Activated CD4-positive, alpha-beta T cell treated with anti-CD3 and anti-CD28 coated beads for 36 hours (primary cell): ENCODE measurements around the gene ZDHHC18. TPM values are rescaled to one million over a fixed set of nuclear protein-coding genes. Genes with fewer than 3 reads are reported as not detected.
"Not testable (repeated sequence)": the region's sequence is repeated elsewhere in the genome, so short reads cannot be mapped to it uniquely, and the experiment has no call there.

Experiments used
- ATAC-seq: fragments of 200-7000 bp; cut with Tn5 transposase; one replicate; pipeline ENCODE4 v1.10.0; 2021; ENCODE audit warnings: mild to moderate bottlenecking, moderate library complexity
- CTCF ChIA-PET: fragments of 350-600 bp; sonication (Branson Sonifier 250); formaldehyde crosslinking; loops from one replicate; lab custom pipeline; 2021; ENCODE audit warnings: antibody characterized with exemption; lab: Charles Lee
- POLR2A ChIA-PET: fragments of 350-600 bp; sonication (Branson Sonifier 250); formaldehyde crosslinking; loops from one replicate; lab custom pipeline; 2021; ENCODE audit warnings: antibody characterized with exemption, inconsistent platforms; lab: Charles Lee
- DNase-seq: peaks from one replicate; pipeline ENCODE4 v3.0.0-alpha.2; 2020
- H3K27ac Mint-ChIP-seq: one replicate; pipeline ENCODE4 v1.8.0; 2021; ENCODE audit warnings: mixed read lengths
- H3K27me3 Mint-ChIP-seq: one replicate; pipeline ENCODE4 v1.8.0; 2021; ENCODE audit warnings: mixed read lengths
- H3K36me3 Mint-ChIP-seq: one replicate; pipeline ENCODE4 v1.8.0; 2021; ENCODE audit warnings: low read depth, mixed read lengths
- H3K4me1 Mint-ChIP-seq: one replicate; pipeline ENCODE4 v1.8.0; 2021; ENCODE audit warnings: mixed read lengths
- H3K4me3 Mint-ChIP-seq: one replicate; pipeline ENCODE4 v1.8.0; 2021; ENCODE audit warnings: mild to moderate bottlenecking, moderate library complexity, mixed read lengths
- H3K9me3 Mint-ChIP-seq: one replicate; pipeline ENCODE4 v1.8.0; 2021; ENCODE audit warnings: low read depth, mixed read lengths
- intact Hi-C, 2 experiments: fragments of 100-400 bp; cut with DNase I in 1 of 2; cut with micrococcal nuclease in 1 of 2; formaldehyde crosslinking; loops; one replicate each; pipeline versions ENCODE4 v1.14.2 to v1.15.1; 2022 to 2024; cut with DNase I, micrococcal nuclease
- total RNA-seq, 2 experiments: library from RNA; stranded (reverse); gene quantifications; one replicate each; pipeline ENCODE4 v1.2.3, GENCODE V29; 2021

The ZDHHC18 gene
- total RNA-seq, 2 experiments from 2014 or later = 51.6 to 66.0 TPM

GRCh38 chr1:26790551-26790953 lies 35.9 kb upstream of the ZDHHC18 start:
- no peaks in the 10 kb centered on the region for H3K27me3 Mint-ChIP-seq
- intact Hi-C loops = loop anchor here (1.0 to 5.0 kb wide), 7 partner anchors 51 to 208 kb away; partner anchors contain the start of gene NUDC (in 1 of the 2)
- peak overlapping the region; percentile 99 for H3K27ac Mint-ChIP-seq
- peak; percentile 59 for DNase-seq
- peak; percentile 48 for ATAC-seq
- peaks cover 35% of the 10 kb centered on the region for H3K36me3 Mint-ChIP-seq
- no peaks in the 10 kb centered on the region for H3K9me3 Mint-ChIP-seq
- POLR2A ChIA-PET = interaction anchor here (0.6 to 5.8 kb wide), 14 partner anchors 19 to 290 kb away, joined by 3 to 83 read pairs (median 4); partner anchors contain the start of gene GPATCH3
- CTCF ChIA-PET = interaction anchor here (0.6 to 8.0 kb wide), 32 partner anchors 10 to 359 kb away, joined by 3 to 180 read pairs (median 7); partner anchors contain the start of genes DHDDS, HMGN2 and ZDHHC18
- peak overlapping the region; percentile 82 for H3K4me3 Mint-ChIP-seq
- H3K4me1 Mint-ChIP-seq = peaks cover 53% of the 10 kb centered on the region

- ChIA-PET POLR2A (interaction anchor here (0.6 to 5.8 kb wide), 8 partner anchors 19 to 210 kb away, joined by 3 to 83 read pairs (median 6); partner anchors contain the start of gene GPATCH3), CTCF (interaction anchor here (0.6 to 8.0 kb wide), 23 partner anchors 9 to 319 kb away, joined by 3 to 180 read pairs (median 8); partner anchors contain the start of genes HMGN2 and ZDHHC18)
- Mint-ChIP-seq H3K36me3 (peaks cover 35% of the 10 kb centered on the region), H3K4me3 (peak overlapping the region; percentile 82), H3K4me1 (peaks cover 47% of the 10 kb centered on the region), H3K27ac (peak overlapping the region; percentile 99), H3K27me3 (no peaks in the 10 kb centered on the region), H3K9me3 (no peaks in the 10 kb centered on the region)
- intact Hi-C loops = loop anchor here in 1 of 2 experiments (5.0 kb wide), 1 partner anchor 86 kb away; no protein-coding TSS in a partner anchor
- DNase-seq (no peak), ATAC-seq (no peak)
Measured at GRCh38 chr1:26791148-26791547, 35.3 kb upstream of the ZDHHC18 start.

- Mint-ChIP-seq H3K9me3 (no peaks in the 10 kb centered on the region), H3K27ac (peak overlapping the region; percentile 99), H3K4me3 (peak overlapping the region; percentile 82), H3K36me3 (peaks cover 39% of the 10 kb centered on the region), H3K27me3 (no peaks in the 10 kb centered on the region), H3K4me1 (peaks cover 42% of the 10 kb centered on the region)
- CTCF ChIA-PET = interaction anchor here (0.6 to 8.0 kb wide), 11 partner anchors 18 to 250 kb away, joined by 3 to 180 read pairs (median 11); no protein-coding TSS in a partner anchor
- no peak for ATAC-seq
- DNase-seq = no peak
- intact Hi-C loops = loop anchor here in 1 of 2 experiments (5.0 kb wide), 1 partner anchor 86 kb away; no protein-coding TSS in a partner anchor
- POLR2A ChIA-PET = interaction anchor here (1.5 to 1.9 kb wide), 2 partner anchors 18 to 211 kb away, joined by 4 to 6 read pairs; no protein-coding TSS in a partner anchor
Measured at GRCh38 chr1:26791626-26792025, 34.9 kb upstream of the ZDHHC18 start.

GRCh38 chr1:26792924-26793323 lies 33.6 kb upstream of the ZDHHC18 start:
- Mint-ChIP-seq H3K36me3 (peaks cover 39% of the 10 kb centered on the region), H3K4me1 (peaks cover 37% of the 10 kb centered on the region), H3K9me3 (no peaks in the 10 kb centered on the region), H3K27ac (peak overlapping the region; percentile 51), H3K4me3 (no peak overlapping the region), H3K27me3 (no peaks in the 10 kb centered on the region)
- no peak for ATAC-seq
- ChIA-PET CTCF (interaction anchor here (0.7 to 1.5 kb wide), 2 partner anchors 32 to 41 kb away, joined by 3 read pairs; no protein-coding TSS in a partner anchor), POLR2A (no interaction called here)
- intact Hi-C loops = loop anchor here in 1 of 2 experiments (5.0 kb wide), 1 partner anchor 84 kb away; no protein-coding TSS in a partner anchor
- DNase-seq = no peak

- POLR2A ChIA-PET = no interaction called here
- Mint-ChIP-seq H3K36me3 (peaks cover 39% of the 10 kb centered on the region), H3K4me3 (no peak overlapping the region), H3K4me1 (peaks cover 41% of the 10 kb centered on the region), H3K27me3 (no peaks in the 10 kb centered on the region), H3K27ac (peak overlapping the region; percentile 19), H3K9me3 (no peaks in the 10 kb centered on the region)
- intact Hi-C loops = loop anchor here in 1 of 2 experiments (5.0 kb wide), 1 partner anchor 83 kb away; no protein-coding TSS in a partner anchor
- CTCF ChIA-PET = interaction anchor here (0.6 to 1.1 kb wide), 2 partner anchors 93 to 101 kb away, joined by 3 read pairs; no protein-coding TSS in a partner anchor
- DNase-seq (no peak), ATAC-seq (no peak)
Measured at GRCh38 chr1:26794391-26794790, 32.1 kb upstream of the ZDHHC18 start.

- Mint-ChIP-seq H3K36me3 (peaks cover 35% of the 10 kb centered on the region), H3K4me3 (no peak overlapping the region), H3K27me3 (no peaks in the 10 kb centered on the region), H3K4me1 (peaks cover 43% of the 10 kb centered on the region), H3K9me3 (no peaks in the 10 kb centered on the region), H3K27ac (peak overlapping the region; percentile 64)
- POLR2A ChIA-PET = no interaction called here
- no peak for ATAC-seq
- CTCF ChIA-PET = interaction anchor here (0.7 to 2.1 kb wide), 3 partner anchors 13 to 199 kb away, joined by 3 to 9 read pairs (median 3); no protein-coding TSS in a partner anchor
- intact Hi-C loops = no loop called here
- DNase-seq = no peak
Measured at GRCh38 chr1:26797627-26798026, 28.9 kb upstream of the ZDHHC18 start.

GRCh38 chr1:26799479-26800142 lies 26.9 kb upstream of the ZDHHC18 start:
- Mint-ChIP-seq H3K9me3 (no peaks in the 10 kb centered on the region), H3K4me1 (peaks cover 37% of the 10 kb centered on the region), H3K27ac (peak overlapping the region; percentile 90), H3K36me3 (peaks cover 18% of the 10 kb centered on the region), H3K4me3 (no peak overlapping the region), H3K27me3 (no peaks in the 10 kb centered on the region)
- ChIA-PET POLR2A (no interaction called here), CTCF (interaction anchor here (0.8 to 4.6 kb wide), 11 partner anchors 10 to 197 kb away, joined by 3 to 38 read pairs (median 5); no protein-coding TSS in a partner anchor)
- ATAC-seq = peak; percentile 78
- DNase-seq = peak; percentile 48
- intact Hi-C loops = no loop called here

- CTCF ChIA-PET, POLR2A ChIA-PET, DNase-seq: not testable (repeated sequence)
Measured at GRCh38 chr1:26803932-26804331, 22.6 kb upstream of the ZDHHC18 start.

GRCh38 chr1:26810105-26810504 lies 16.4 kb upstream of the ZDHHC18 start:
- ChIA-PET POLR2A (interaction anchor here (0.9 to 2.0 kb wide), 2 partner anchors 20 to 23 kb away, joined by 4 to 20 read pairs; no protein-coding TSS in a partner anchor), CTCF (interaction anchor here (0.5 to 2.9 kb wide), 22 partner anchors 10 to 310 kb away, joined by 3 to 34 read pairs (median 8); no protein-coding TSS in a partner anchor)
- H3K4me1 Mint-ChIP-seq = peaks cover 20% of the 10 kb centered on the region
- not testable (repeated sequence) for H3K4me3 Mint-ChIP-seq, H3K36me3 Mint-ChIP-seq, H3K9me3 Mint-ChIP-seq, H3K27ac Mint-ChIP-seq, H3K27me3 Mint-ChIP-seq
- intact Hi-C loops = loop anchor here (1.0 to 2.0 kb wide), 4 partner anchors 15 to 68 kb away; partner anchors contain the start of gene ZDHHC18 (in 1 of the 2)
- ATAC-seq = peak; percentile 82
- peak; percentile 85 for DNase-seq

More at GRCh38 chr1:26803932-26804331, 22.6 kb upstream of the ZDHHC18 start:
- H3K36me3 Mint-ChIP-seq, ATAC-seq, H3K4me3 Mint-ChIP-seq, H3K27ac Mint-ChIP-seq, H3K9me3 Mint-ChIP-seq, intact Hi-C loops, H3K27me3 Mint-ChIP-seq: not testable (repeated sequence)
- H3K4me1 Mint-ChIP-seq = peaks cover 36% of the 10 kb centered on the region

GRCh38 chr1:26811057-26811456 lies 15.4 kb upstream of the ZDHHC18 start:
- POLR2A ChIA-PET = interaction anchor here (0.6 to 2.0 kb wide), 2 partner anchors 22 to 118 kb away, joined by 4 to 20 read pairs; no protein-coding TSS in a partner anchor
- H3K36me3 Mint-ChIP-seq = no peaks in the 10 kb centered on the region
- no peaks in the 10 kb centered on the region for H3K27me3 Mint-ChIP-seq
- CTCF ChIA-PET = interaction anchor here (0.5 to 2.9 kb wide), 25 partner anchors 10 to 332 kb away, joined by 3 to 34 read pairs (median 7); partner anchors contain the start of gene PIGV
- ATAC-seq = no peak
- no peak overlapping the region for H3K27ac Mint-ChIP-seq
- intact Hi-C loops = loop anchor here in 1 of 2 experiments (2.0 kb wide), 1 partner anchor 14 kb away; no protein-coding TSS in a partner anchor
- H3K9me3 Mint-ChIP-seq = no peaks in the 10 kb centered on the region
- peaks cover 17% of the 10 kb centered on the region for H3K4me1 Mint-ChIP-seq
- no peak for DNase-seq
- H3K4me3 Mint-ChIP-seq = no peak overlapping the region
